Measurements from ENCODE around the gene SLC5A11.
"Not testable (repeated sequence)": the region's sequence is repeated elsewhere in the genome, so short reads cannot be mapped to it uniquely, and the experiment has no call there.

Gene SLC5A11

GRCh38 chr16:24863582-24864437 is 18.0 kb downstream of the SLC5A11 start:
- DNase-seq = peak; percentile 32

GRCh38 chr16:24869033-24869432 is 23.3 kb downstream of the SLC5A11 start:
- DNase-seq = no peak

GRCh38 chr16:24871891-24872290 is 26.1 kb downstream of the SLC5A11 start:
- no peak for DNase-seq

GRCh38 chr16:24873028-24873427 is 27.3 kb downstream of the SLC5A11 start:
- no peak for DNase-seq

GRCh38 chr16:24875466-24875865 is 29.7 kb downstream of the SLC5A11 start:
- DNase-seq = no peak

- no peak for DNase-seq
Observed at GRCh38 chr16:24876231-24876630, 30.5 kb downstream of the SLC5A11 start.

GRCh38 chr16:24879684-24880083 is 33.9 kb downstream of the SLC5A11 start:
- no peak for DNase-seq

GRCh38 chr16:24883714-24884151 is 38.0 kb downstream of the SLC5A11 start:
- no peak for DNase-seq

GRCh38 chr16:24887472-24887871 is 41.7 kb downstream of the SLC5A11 start:
- DNase-seq = no peak

- no peak for DNase-seq
Observed at GRCh38 chr16:24890746-24891145, 45.0 kb downstream of the SLC5A11 start.

- DNase-seq = no peak
Observed at GRCh38 chr16:24896439-24896838, 50.7 kb downstream of the SLC5A11 start.

- not testable (repeated sequence) for DNase-seq
Observed at GRCh38 chr16:24897522-24897921, 51.8 kb downstream of the SLC5A11 start.

GRCh38 chr16:24900230-24900629 is 54.5 kb downstream of the SLC5A11 start:
- DNase-seq = no peak

- peak; percentile 18 for DNase-seq
Observed at GRCh38 chr16:24906199-24906808, 60.5 kb downstream of the SLC5A11 start.

GRCh38 chr16:24906901-24907300 is 61.1 kb downstream of the SLC5A11 start:
- no peak for DNase-seq

- no peak for DNase-seq
Observed at GRCh38 chr16:24908716-24909115, 63.0 kb downstream of the SLC5A11 start.

- no peak for DNase-seq
Observed at GRCh38 chr16:24909856-24910255, 64.1 kb downstream of the SLC5A11 start.

GRCh38 chr16:24915019-24915418 is 69.3 kb downstream of the SLC5A11 start:
- no peak for DNase-seq

GRCh38 chr16:24915576-24915975 is 69.8 kb downstream of the SLC5A11 start:
- DNase-seq = no peak

GRCh38 chr16:24917236-24917635 is 71.5 kb downstream of the SLC5A11 start:
- DNase-seq = no peak

GRCh38 chr16:24917891-24918290 is 72.1 kb downstream of the SLC5A11 start:
- DNase-seq = no peak

GRCh38 chr16:24918641-24919040 is 72.9 kb downstream of the SLC5A11 start:
- no peak for DNase-seq

GRCh38 chr16:24919536-24919935 is 73.8 kb downstream of the SLC5A11 start:
- no peak for DNase-seq

- no peak for DNase-seq
Observed at GRCh38 chr16:24920568-24920967, 74.8 kb downstream of the SLC5A11 start.

Measured in NCI-H146 (cell line).